NCI-H748 (cell line): Measurements from ENCODE around the gene NYAP2.

ENCODE experiments used
- DNase-seq: peaks from one replicate; lab custom pipeline; 2025; ENCODE audit not compliant: unreplicated experiment; lab: John Stamatoyannopoulos, UW

The NYAP2 gene

DNA sequence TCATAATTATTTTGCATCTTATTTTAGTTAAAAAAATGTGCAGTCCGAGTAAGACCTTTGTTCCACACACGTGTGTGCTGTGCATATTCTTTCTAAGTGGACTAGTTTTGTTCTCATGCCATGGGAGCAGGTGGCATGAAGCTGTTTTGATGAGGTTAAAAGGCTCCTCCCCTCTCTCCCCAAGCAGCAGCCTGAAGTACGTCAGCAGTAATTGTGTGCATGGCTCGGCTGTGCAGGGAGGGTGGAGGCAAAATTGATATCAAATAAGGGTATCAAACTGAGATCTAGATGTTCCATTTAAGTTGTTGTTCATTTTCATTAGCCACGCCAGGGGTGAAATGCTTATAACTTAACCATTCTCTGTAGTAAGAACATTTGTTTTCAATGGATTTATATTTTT, at the start of gene NYAP2:
TSS of gene NYAP2 (plus strand) at position 207 of the 400 bp plus-strand sequence. CDS start 9,171 bp downstream, outside the sequence.
- peak; percentile 97 for DNase-seq

DNA sequence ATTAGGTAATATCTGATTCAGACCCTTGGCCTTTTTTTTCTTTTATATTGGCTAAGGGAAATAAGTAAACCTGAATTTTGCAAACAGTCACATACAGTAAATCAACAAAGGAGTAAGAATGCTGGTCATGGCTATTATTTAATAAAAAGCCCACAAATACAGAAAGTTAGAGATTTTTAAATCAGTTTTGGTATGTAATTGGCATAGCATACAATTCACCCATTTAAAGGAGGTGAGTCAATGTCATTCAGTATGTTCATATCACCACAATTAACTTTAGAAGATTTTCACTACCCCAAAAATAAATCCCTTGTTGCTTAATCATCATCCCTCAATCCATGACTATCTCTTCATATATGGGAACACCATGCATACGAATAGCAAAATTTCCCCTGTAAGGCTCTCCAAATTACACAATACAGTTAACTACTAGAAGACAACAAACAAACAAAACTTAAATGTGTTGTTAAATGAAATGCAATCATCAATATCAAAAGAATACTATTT, 45.9 kb upstream of the NYAP2 start:
- DNase-seq: no peak

DNA sequence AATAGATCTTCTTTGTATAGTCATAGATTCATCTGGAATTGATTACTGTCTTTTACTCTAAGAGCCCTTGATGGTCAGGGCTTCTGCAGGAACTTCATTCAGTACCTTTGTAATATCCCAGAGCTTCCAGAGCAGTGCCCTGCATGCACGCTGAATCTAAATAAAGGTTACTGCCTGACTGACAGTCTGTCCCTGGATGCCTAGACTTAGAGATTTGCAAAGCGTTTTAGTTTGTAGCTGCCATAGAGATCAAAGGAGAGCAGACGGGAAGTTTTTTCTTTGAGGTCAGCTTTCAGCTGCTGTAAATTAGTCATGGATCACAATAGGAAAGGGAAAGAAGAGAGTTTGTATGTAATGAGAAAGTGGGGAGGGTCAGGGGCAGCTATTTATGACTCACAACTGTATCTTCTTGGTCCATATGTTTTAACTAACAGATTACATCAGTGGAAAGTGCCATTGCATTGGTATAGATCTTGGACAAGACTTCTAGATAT, 45.2 kb upstream of the NYAP2 start:
- peak; percentile 54 for DNase-seq

DNA sequence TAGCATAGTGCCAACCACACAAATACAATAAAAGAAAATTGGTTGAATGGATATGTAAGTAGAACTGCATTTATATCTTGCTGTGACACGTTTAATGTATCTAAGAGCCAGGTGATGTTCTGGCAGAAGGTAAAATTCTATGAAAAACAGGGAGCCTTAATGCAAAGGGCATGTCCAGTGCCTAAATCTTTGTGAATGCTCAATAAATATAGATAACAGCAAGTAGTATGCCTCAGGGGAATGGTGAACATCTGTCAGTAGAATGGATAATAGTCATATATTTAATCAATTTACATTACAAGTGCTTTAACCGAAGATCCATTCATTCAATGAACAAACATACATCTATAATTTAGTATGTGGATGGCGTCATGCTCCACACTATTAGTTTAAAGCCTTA, 43.7 kb upstream of the NYAP2 start:
- DNase-seq: peak; percentile 97

DNA sequence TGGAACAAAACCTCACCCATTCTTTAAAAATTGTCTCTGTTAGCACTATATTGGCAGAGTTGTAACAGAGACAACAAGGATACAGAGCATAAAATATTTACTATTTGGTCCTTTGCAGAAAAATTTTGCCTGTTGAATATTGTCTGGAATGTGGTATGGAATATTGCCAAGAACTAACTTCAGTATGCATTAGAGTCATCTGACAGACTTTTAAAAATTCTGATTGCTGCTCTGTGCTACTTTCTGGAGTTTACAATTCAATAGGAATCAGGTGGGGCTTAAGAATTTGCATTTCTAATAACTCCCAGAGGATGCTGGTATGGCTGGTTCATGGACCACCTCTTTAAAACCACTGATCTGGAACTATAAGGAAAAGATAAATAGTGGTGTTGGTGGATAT, 32.8 kb upstream of the NYAP2 start:
- no peak for DNase-seq

DNA sequence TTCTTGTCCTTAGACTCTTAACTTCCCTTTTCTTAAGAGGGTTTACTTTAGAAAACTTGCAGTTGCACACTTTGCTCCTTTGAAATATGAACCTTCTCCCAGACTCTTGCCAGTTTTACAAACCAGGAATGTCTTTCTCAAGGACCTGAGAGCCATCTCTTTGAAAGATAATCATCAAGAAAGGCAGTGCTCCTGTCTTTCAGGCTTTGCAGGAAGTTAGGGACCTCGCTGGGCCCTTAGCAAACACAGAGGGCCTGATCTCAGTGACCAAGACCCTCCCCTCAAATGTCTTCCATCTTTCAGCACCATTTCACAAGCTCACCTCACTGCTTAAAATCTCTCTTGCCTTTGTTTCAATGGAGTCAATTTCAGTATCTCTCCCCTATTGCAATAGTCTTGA, 32.0 kb upstream of the NYAP2 start:
- DNase-seq: no peak

DNA sequence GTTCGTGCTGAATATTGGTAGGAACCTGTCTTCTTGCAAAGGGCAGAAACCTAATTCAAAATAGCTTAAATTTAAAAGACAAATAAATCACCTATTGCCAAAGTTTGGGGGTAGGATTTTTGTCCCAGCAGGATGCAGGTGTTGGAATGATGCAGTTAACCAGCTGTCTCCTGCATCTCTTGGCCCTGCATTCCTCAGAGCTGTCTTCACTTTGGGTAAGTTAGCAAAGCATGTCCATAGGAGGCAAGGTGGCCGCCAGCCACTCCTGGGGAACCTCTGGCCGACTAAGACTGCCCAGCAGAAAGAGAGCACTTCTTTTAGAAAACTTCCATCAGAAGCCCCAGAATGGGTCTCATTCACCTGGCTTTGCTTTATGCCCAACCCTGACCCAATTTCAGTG, 20.5 kb upstream of the NYAP2 start:
- no peak for DNase-seq

DNA sequence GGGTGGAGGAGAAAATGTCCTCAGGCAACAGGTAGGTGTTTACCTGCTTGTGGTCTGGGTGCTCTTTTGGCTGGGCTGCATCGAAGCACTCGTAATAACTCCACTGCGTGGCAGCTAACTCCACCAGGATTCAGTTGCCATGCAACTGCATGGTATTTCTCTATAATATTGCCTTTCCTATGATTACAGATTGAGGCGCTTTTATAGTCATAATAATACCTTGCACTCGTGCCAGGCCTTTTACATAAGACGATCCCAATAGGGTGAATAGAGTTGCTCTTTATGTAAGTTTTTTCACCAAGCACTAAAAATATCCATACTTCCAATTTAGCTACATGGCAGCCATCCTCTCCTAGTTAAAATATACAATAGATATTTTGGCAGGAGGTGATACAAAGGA, 19.7 kb upstream of the NYAP2 start:
- peak; percentile 67 for DNase-seq

DNA sequence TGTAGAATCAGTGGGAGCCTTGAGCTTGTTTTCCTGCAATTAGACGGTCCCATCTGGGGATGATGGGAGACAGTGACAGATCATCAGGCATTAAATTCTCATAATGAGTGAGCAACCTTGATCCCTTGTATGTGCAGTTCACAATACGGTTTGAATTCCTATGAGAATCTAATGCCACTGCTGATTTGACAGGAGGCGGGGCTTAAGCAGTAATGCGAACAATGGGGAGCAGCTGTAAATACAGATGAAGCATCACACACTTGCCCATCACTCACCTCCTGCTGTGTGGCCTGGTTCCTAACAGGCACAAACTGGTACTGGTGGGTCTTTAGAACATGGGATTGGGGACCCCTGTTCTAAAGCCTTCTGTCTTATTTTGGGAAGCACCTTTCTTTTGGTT, 17.9 kb upstream of the NYAP2 start:
- DNase-seq: no peak

DNA sequence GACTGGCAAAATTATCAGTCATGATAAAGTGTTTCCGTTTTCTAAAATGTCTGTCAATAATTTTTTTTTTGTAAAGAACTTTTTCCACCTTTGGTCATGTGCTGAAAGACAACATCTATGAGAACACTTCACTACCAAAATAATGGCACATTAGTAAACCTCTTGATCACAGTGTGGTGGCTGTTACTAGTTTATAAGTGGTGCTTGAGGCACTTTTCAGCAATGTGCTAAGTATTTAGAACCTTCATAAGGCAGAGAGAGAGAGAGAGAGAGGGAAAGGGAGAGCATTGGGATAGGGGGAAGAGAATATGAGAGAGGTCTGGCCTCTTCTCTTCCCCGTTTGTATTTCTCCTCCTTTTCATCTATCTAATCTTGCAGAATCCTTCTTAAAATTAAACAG, 1.1 kb upstream of the NYAP2 start:
- DNase-seq: peak; percentile 24

DNA sequence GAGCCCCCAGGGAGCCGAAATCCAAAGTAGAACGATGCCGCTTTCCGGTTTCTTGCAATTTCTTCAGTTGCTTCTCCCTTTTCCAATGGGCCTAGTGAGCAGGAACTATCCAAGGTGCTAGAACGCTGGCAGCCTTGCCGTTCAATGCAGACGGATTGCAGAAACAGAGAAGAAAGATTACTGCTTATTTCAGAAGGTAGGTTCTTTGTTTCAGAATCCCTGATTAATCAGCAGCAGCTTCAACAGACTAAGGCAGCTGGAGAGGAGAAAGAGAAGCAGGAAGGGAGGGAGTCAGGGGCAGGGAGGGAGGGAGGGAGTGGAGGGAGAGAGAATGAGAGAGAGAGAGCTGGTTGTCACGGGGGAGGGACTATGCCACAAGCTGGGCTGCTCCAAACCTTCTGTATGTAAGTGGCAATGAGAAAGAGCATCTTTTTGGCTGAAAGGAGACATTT, 576 bp downstream of the NYAP2 start:
- DNase-seq: peak; percentile 90

DNA sequence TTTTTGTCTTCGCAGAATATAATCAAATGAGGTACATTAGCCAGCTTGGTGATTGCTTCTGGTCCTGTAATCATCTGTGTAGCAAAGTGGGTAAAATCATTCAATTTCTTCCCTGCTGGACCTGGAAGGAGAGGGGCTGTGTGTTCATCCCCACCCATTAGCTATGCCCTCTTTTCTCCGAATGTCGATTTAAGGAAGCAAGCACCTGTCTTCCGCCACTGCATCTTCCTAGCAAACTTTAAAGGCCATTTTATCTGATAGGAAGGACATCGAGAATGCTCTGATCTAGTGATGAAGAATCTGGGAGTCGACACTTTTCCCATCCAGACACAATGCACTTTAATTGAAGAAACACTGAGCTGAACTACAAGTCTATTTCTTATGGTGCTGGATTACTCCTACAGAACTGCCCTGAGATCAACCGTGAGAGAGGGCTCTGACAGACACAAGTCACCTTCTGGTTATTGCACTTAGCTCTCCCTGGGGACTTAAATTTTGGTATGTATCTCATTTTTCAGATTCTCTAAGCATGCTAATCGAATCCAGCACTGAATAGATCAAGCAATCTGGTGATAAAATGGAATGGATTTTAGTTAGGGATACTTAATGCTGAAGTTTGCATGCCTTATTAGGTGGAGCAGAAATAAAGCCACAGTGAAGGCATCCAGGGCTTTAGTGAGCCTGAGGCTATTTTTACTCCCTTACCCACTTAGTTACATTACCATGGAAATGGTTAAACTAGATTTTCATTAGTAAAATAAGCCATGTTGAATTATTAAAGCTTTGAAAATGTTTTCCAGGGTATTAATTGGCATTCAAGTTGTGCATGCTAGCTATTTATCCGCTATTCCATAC, 1.3 kb downstream of the NYAP2 start:
- DNase-seq: peak; percentile 74

DNA sequence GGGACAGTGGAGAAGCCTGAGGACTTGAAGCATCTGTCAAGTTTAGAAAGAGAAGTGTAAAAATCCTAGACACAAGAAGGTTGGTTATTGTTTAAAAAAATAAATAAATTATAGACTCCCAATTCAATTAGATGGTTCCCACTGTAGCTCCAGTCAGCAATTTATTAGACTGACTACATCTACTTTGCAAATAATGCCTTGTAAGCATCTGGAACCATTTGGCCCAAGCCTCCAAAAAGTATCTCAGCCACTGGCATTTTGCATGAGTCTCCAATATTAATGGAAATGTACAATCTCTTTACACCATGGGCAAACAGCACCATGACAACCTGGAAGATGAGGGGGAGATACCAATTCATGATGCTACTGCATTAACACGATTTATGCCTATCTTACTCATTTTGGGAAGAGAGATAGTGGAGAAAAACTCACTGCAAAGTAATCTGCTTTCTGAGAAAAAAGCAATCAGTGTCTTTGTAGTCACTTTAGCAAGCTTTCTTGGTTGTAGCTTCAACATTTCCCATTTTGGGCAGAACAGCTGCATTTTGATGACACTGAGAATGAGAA, 2.8 kb downstream of the NYAP2 start:
- peak; percentile 63 for DNase-seq

DNA sequence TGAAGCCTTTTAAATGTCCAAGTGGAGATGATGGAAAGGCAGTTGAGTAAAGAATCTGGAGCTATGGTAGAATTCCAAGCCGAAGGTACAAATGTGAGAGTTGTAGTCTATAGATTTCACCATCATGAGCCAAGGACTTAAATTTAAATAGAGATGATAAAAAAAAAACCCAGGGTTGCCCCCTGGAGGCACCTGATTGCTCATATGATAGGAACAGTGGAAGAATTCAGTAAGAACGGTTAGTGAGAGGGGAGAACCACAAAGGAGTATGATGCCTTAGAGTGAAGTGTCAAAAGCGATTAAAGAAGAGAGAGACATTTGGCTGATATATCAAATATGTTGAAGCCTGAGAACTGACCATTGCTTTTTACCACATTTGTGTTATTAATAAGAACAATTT, 11.9 kb downstream of the NYAP2 start:
- peak; percentile 12 for DNase-seq

DNA sequence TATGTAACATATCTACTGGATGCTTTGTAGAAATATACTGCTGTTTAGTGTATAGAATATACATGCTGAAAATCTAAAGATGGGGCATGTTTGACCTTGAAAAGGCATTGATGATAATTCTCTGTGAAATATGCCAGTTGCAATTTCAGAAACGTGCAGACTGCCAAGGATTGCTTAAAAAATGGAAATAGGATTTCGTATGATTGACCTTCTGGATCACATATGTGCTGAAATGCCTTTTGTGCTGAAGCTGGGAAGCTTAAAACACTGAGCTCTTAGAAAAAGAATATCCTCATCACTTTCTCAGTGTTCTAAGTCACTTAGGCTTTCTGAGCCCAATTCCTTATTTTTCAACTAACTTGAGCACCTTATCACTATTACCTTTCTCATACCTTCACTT, 14.3 kb downstream of the NYAP2 start:
- DNase-seq: no peak

DNA sequence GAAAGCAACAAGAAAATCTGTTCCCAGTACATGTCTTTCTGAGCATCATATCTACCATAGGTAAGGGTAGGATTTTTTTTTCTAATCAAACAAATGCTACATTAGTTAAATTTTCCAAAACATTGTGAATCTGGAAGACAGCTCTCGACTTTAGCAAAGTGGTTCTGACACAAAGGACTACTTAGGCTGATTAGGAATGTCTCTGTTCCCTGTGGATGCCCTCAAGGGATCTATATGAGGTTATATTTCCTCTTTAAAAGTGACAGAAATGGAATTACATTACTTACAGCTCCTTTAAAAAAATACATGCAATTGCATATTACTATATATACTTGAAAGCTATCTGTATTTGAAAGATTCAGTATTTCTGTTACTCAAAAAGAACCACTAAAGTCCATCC, 15.4 kb downstream of the NYAP2 start:
- no peak for DNase-seq

DNA sequence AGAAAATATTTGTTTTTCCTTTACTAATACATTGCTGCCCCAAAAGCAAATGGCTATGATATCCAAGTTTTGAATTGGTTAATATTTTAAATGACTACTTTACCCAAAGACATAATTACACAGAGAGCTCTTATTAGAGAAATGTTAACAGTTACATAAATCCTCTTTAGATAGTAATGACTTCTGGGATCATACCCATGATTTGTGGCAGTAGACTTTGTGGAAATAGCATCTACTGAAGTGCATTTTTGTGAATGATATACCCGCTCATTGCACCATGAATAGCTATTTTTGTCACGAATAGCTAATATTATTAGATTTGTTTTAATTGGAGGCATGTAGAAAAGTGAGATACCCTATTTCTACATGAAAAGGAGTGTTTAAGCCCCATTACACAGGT, 15.8 kb downstream of the NYAP2 start:
- DNase-seq: no peak

DNA sequence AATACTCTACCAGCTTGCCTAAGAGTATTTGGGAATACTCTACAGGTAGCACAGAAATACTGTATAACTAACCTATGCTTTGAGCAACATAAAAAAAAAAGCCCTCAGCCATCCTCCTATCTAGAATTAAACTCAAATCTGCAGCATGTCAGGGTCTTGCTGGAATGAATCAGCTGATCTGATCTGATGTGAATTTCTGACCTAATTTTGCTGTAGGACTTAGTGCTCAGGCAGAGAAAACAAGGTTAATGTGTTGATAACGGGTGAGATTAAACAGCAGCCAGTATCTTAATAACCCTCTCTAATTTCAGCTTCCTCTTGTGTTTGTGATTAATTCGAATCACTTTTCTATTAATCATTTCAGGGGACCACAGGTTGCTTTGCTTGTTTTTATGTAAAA, 16.3 kb downstream of the NYAP2 start:
- DNase-seq: no peak

DNA sequence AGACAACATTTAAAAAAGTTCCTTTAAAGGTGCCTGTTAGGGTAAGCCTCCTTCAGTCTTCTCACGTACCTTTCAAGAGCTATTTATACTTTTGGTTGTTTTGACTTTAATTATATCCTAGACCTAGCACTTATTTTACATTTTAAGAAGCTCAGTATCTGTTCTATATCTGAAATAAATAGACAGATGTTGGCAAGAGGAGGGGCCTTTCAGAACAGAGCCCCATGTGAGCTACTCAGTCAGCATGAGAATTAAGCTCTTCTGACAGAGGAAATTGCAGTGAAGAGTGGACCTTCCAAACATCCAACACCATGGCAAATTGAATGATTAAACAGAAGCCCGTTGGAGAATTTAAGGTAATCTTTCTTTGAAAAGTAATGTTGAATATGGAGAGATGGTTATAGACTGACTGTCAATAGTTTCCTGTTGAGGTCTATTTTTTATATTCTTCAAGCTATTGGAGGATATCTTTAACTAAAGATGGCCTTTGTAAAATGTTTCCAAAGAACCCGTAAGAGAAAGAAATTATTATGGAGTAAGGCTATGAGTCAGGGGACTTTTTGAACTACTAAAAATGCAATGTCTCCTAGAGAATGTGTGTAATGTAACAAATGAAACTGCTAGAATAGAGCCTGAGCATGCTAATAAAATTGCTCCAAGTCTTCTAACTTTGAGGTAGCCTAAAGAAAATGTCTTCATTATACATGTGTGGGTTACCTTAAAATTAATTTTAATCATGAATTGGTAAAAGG, 17.3 kb downstream of the NYAP2 start:
- DNase-seq: no peak

DNA sequence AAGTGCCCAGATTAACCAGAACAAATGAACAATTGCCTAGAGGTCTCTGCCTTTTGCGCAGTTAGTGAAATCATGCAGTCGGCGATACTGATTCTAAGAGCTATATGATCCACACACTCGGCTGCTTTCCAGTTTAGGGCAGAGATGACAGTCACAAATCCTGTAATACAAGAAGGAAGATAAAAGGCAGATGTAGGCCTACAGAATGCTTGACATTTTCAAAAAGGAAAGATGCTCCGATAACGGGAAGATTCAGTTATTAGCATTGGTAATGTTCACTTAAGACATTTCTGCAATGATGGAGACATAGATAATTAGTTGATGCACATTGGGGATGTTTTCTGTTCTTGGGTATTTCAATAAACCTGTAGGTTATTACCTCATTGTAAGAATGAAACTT, 19.5 kb downstream of the NYAP2 start:
- no peak for DNase-seq

DNA sequence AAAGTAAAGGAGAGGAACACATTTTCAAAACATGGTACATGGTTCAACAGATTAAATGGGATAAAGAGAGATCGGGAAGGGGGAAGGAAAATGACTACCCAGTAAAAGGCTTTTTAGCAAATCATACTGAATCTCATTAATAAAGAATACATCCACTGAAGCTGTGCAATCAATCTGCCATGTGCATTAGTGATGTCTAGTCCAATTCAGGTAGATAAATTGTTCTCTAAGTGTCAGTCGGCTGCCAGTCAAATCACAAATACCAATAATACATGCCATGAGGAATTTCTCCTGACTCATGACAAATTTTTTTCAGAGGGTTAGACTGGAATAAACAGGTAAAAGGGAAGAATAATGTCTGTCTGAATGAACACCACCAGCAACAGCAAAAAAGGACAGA, 22.6 kb downstream of the NYAP2 start:
- DNase-seq: no peak

DNA sequence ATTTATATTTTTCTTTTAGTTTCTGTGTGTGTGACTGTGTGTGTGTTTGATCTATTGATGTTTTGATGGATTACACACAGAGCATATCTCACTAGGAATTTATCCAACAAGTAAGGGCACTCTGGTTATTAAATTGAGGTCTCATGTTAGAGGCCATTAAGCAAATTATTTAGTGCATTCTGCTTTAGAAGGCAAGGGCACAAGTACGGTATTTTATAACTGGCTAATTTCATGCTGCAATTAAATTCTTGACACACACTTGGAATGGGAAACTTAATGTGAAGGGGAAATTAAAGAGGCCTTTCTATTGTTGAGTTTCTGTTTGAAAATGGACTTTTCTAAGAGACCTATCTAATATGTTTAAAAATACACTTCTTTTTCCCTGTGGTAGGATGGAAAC, 25.8 kb downstream of the NYAP2 start:
- peak; percentile 22 for DNase-seq
